Osteoblast (primary cell): ENCODE data around the gene ULK3. TPM values are rescaled to one million over a fixed set of nuclear protein-coding genes. Genes with fewer than 3 reads are reported as not detected.

ENCODE experiments used
- DNase-seq: peaks from one replicate; pipeline ENCODE4 v3.0.0; 2011; ENCODE audit warnings: low spot score, mixed read lengths; ENCODE audit not compliant: insufficient read length; ENCODE audit errors: missing footprints
- H2AFZ ChIP-seq: 2 replicates; pipeline ENCODE4 v1.6.0; 2011; ENCODE audit warnings: mild to moderate bottlenecking, low read length
- H3K27ac ChIP-seq: 2 replicates; pipeline ENCODE4 v1.5.1; 2011; ENCODE audit warnings: mild to moderate bottlenecking, low read depth, low read length, moderate library complexity
- H3K27me3 ChIP-seq: 2 replicates; pipeline ENCODE4 v1.6.0; 2012; ENCODE audit warnings: mild to moderate bottlenecking, control low read depth, inconsistent platforms, low read length, moderate library complexity; ENCODE audit not compliant: insufficient read depth
- H3K36me3 ChIP-seq: 2 replicates; pipeline ENCODE4 v1.5.1; 2011; ENCODE audit warnings: mild to moderate bottlenecking, low read length, control low read depth, moderate library complexity; ENCODE audit not compliant: insufficient read depth
- H3K4me1 ChIP-seq: 2 replicates; pipeline ENCODE4 v1.5.1; 2011; ENCODE audit warnings: mild to moderate bottlenecking, low read length, control low read depth, moderate library complexity; ENCODE audit not compliant: insufficient read depth
- H3K4me2 ChIP-seq: 2 replicates; pipeline ENCODE4 v1.6.0; 2011; ENCODE audit warnings: mild to moderate bottlenecking, low read length; ENCODE audit not compliant: insufficient read depth
- H3K4me3 ChIP-seq: fragments of 200-600 bp; sonication (generic); 3 replicates; pipeline ENCODE4 v1.5.1; 2012; ENCODE audit warnings: mild to moderate bottlenecking, low read length, inconsistent platforms; ENCODE audit not compliant: insufficient read depth
- H3K79me2 ChIP-seq: 2 replicates; pipeline ENCODE4 v1.6.0; 2012; ENCODE audit warnings: mild to moderate bottlenecking, low read length, control low read depth, inconsistent platforms; ENCODE audit not compliant: insufficient read depth
- H3K9me3 ChIP-seq: 2 replicates; pipeline ENCODE4 v1.5.1; 2011; ENCODE audit warnings: low read depth, low read length, control low read depth
- H4K20me1 ChIP-seq: 2 replicates; pipeline ENCODE4 v1.6.0; 2012; ENCODE audit warnings: mild to moderate bottlenecking, low read length, control low read depth; ENCODE audit not compliant: insufficient read depth
- total RNA-seq: library from RNA; depleted of rRNA; stranded (reverse); fragments of >200 nt; gene quantifications from 2 replicates; pipeline ENCODE4 v1.2.3, GENCODE V29; 2012
- TF ChIP-seq, protein P1 (sequence below): IDR thresholded peaks from 2 replicates; pipeline ENCODE4 v1.5.1; 2011; ENCODE audit warnings: mild to moderate bottlenecking, low read depth, low read length, moderate library complexity; ENCODE audit errors: extremely low read depth

The ULK3 gene
- total RNA-seq, 1 donor: 21.4 TPM

DNA sequence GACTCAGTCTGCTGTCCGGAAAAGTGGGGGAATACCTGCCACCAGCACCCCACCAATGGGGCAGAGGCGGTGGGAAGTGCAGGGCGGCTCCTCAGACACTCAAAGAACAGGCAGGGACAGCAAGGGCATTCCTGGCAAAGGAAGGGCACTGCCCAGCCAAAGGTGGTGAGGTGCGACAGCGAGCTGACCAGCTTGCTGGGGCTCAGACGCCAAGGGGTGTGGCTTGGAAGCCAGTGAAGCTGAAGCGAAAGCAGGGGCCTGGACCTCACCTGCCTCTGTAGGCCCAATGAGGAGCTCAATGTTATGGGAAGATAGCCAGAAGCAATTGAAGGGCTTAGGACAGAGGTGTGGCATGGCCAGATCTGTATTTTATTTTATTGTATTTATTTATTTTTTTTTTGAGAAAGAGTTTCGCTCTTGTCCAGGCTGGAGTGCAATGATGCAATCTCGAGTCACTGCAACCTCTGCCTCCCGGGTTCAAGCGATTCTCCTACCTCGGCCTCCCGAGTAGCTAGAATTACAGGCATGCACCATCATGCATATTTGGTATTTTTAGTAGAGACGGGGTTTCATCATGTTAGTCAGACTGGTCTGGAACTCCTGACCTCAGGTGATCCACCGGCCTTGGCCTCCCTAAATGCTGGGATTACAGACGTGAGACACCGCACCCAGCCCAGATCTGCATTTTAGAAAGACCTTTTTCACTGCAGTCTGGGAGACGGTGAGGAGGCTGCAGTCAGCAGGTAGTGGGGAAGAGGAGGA lies 34.7 kb downstream of the ULK3 start:
- H3K79me2 ChIP-seq: no peaks in the 10 kb centered on the region
- no peaks in the 10 kb centered on the region for H3K27me3 ChIP-seq
- no peak overlapping the region for H3K27ac ChIP-seq
- DNase-seq: peak; percentile 46
- no peak overlapping the region for H2AFZ ChIP-seq
- peaks cover 9% of the 10 kb centered on the region for H3K36me3 ChIP-seq
- H3K4me1 ChIP-seq: peaks cover 6% of the 10 kb centered on the region
- no peaks in the 10 kb centered on the region for H4K20me1 ChIP-seq
- TF ChIP-seq, protein P1, sequence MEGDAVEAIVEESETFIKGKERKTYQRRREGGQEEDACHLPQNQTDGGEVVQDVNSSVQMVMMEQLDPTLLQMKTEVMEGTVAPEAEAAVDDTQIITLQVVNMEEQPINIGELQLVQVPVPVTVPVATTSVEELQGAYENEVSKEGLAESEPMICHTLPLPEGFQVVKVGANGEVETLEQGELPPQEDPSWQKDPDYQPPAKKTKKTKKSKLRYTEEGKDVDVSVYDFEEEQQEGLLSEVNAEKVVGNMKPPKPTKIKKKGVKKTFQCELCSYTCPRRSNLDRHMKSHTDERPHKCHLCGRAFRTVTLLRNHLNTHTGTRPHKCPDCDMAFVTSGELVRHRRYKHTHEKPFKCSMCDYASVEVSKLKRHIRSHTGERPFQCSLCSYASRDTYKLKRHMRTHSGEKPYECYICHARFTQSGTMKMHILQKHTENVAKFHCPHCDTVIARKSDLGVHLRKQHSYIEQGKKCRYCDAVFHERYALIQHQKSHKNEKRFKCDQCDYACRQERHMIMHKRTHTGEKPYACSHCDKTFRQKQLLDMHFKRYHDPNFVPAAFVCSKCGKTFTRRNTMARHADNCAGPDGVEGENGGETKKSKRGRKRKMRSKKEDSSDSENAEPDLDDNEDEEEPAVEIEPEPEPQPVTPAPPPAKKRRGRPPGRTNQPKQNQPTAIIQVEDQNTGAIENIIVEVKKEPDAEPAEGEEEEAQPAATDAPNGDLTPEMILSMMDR: no peak
- no peak overlapping the region for H3K4me3 ChIP-seq
- no peak overlapping the region for H3K4me2 ChIP-seq
- no peaks in the 10 kb centered on the region for H3K9me3 ChIP-seq

DNA sequence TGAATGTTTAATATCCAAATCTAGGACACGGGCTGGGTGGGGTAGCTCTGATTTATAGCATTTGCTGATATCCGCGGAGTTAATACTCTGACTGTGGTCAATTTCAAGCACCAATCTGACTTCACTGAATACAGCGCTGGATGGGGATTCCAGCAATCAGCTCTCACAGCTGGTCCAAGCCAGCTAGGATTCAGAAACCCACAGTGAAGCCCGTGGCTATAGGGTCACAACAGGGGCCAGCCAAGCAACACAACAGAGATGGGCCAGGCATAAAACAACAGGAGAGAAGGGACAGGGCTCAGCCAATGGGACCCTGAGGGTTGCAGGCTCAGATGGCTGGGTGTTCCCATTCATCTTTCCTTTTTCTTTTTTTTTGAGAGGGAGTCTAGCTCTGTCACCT lies 35.7 kb downstream of the ULK3 start:
- Histone ChIP-seq H3K79me2 (no peaks in the 10 kb centered on the region), H3K4me3 (no peak overlapping the region), H3K4me2 (no peak overlapping the region), H3K27ac (no peak overlapping the region), H3K4me1 (peaks cover 6% of the 10 kb centered on the region), H3K36me3 (peaks cover 19% of the 10 kb centered on the region), H3K27me3 (no peaks in the 10 kb centered on the region), H4K20me1 (no peaks in the 10 kb centered on the region), H2AFZ (no peak overlapping the region), H3K9me3 (no peaks in the 10 kb centered on the region)
- TF ChIP-seq, protein P1: no peak
- peak; percentile 80 for DNase-seq

DNA sequence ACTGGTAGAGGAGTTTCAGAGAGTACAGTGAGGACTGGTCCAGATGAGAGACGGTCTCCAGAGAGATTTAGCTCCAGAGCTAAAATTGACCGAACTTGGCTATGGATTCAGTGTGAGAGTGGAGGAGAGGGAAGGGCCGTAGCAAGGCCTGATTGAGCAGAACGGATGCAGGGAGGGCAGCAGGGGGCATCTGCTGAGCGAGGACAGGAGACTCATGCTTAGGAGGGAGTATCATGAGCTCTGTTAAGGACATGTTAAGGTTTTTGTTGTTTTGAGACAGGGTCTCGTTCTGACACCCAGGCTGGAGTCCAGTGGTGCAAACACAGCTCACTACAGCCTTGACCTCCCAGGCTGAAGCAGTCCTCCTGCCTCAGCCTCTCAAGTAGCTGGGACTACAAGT lies 38.0 kb downstream of the ULK3 start:
- Histone ChIP-seq H3K79me2 (peaks cover 1% of the 10 kb centered on the region), H4K20me1 (peaks cover 11% of the 10 kb centered on the region), H2AFZ (no peak overlapping the region), H3K27me3 (no peaks in the 10 kb centered on the region), H3K36me3 (peaks cover 38% of the 10 kb centered on the region), H3K9me3 (no peaks in the 10 kb centered on the region), H3K4me2 (no peak overlapping the region), H3K27ac (no peak overlapping the region), H3K4me1 (peaks cover 8% of the 10 kb centered on the region), H3K4me3 (no peak overlapping the region)
- TF ChIP-seq, protein P1: no peak
- DNase-seq: no peak

DNA sequence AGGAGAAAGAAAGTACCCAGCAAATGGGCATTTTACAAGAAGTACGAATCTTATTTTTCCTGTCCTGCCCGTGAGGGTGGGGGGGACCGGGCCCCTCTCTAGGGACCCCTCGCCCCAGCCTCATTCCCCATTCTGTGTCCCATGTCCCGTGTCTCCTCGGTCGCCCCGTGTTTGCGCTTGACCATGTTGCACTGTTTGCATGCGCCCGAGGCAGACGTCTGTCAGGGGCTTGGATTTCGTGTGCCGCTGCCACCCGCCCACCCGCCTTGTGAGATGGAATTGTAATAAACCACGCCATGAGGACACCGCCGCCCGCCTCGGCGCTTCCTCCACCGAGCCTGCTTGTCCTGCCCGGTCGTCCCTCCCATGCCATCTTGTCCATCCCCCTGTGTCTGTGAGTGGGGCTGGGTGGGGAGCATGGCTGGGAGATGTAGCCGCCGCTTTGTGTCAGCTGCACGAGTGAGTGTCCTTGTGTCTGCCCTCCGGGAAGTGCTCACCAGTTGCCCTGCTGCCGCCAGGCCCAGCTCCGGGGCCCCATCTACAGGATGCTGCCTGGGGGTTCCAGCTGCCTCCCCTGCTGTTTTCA lies 40.0 kb downstream of the ULK3 start:
- TF ChIP-seq, protein P1: no peak
- no peak for DNase-seq
- peaks cover 3% of the 10 kb centered on the region for H3K4me1 ChIP-seq
- no peaks in the 10 kb centered on the region for H3K9me3 ChIP-seq
- no peak overlapping the region for H3K4me3 ChIP-seq
- peaks cover 19% of the 10 kb centered on the region for H4K20me1 ChIP-seq
- peaks cover 46% of the 10 kb centered on the region for H3K36me3 ChIP-seq
- no peak overlapping the region for H3K4me2 ChIP-seq
- H3K79me2 ChIP-seq: peaks cover 21% of the 10 kb centered on the region
- H2AFZ ChIP-seq: no peak overlapping the region
- H3K27ac ChIP-seq: no peak overlapping the region
- no peaks in the 10 kb centered on the region for H3K27me3 ChIP-seq
